Activated CD8-positive, alpha-beta T cell treated with anti-CD3 and anti-CD28 coated beads for 36 hours (primary cell): ENCODE data around the gene CLDN10. TPM values are rescaled to one million over a fixed set of nuclear protein-coding genes. Genes with fewer than 3 reads are reported as not detected.
"Not testable (repeated sequence)": the region's sequence is repeated elsewhere in the genome, so short reads cannot be mapped to it uniquely, and the experiment has no call there.

Experiments used
- ATAC-seq: fragments of 200-7000 bp; cut with Tn5 transposase; one replicate; pipeline ENCODE4 v1.10.0; 2021; ENCODE audit warnings: mild to moderate bottlenecking, moderate library complexity
- CTCF ChIA-PET: fragments of 350-600 bp; sonication (Branson Sonifier 250); formaldehyde crosslinking; loops from one replicate; lab custom pipeline; 2021; ENCODE audit warnings: antibody characterized with exemption; lab: Charles Lee
- POLR2A ChIA-PET: fragments of 350-600 bp; sonication (Branson Sonifier 250); formaldehyde crosslinking; loops from one replicate; lab custom pipeline; 2021; ENCODE audit warnings: antibody characterized with exemption; lab: Charles Lee
- DNase-seq: peaks from one replicate; pipeline ENCODE4 v3.0.0-alpha.2; 2020
- H3K27ac Mint-ChIP-seq: one replicate; pipeline ENCODE4 v1.8.0; 2021; ENCODE audit warnings: mild to moderate bottlenecking, mixed read lengths
- H3K27me3 Mint-ChIP-seq: one replicate; pipeline ENCODE4 v1.8.0; 2021; ENCODE audit warnings: mixed read lengths
- H3K36me3 Mint-ChIP-seq: one replicate; pipeline ENCODE4 v1.8.0; 2021; ENCODE audit warnings: low read depth, mixed read lengths
- H3K4me1 Mint-ChIP-seq: one replicate; pipeline ENCODE4 v1.8.0; 2021; ENCODE audit warnings: low read depth, mixed read lengths
- H3K4me3 Mint-ChIP-seq: one replicate; pipeline ENCODE4 v1.8.0; 2021; ENCODE audit warnings: mild to moderate bottlenecking, moderate library complexity, mixed read lengths
- H3K9me3 Mint-ChIP-seq: one replicate; pipeline ENCODE4 v1.8.0; 2021; ENCODE audit warnings: mixed read lengths
- intact Hi-C: fragments of 100-400 bp; cut with micrococcal nuclease; formaldehyde crosslinking; loops from one replicate; pipeline ENCODE4 v1.10.0; 2022
- total RNA-seq, 2 experiments: library from RNA; stranded (reverse); gene quantifications; one replicate each; pipeline ENCODE4 v1.2.3, GENCODE V29; 2021
- TF ChIP-seq, protein P1 (sequence below): fragments of 200-600 bp; IDR thresholded peaks from one replicate; pipeline ENCODE4 v1.8.0; 2022; ENCODE audit warnings: antibody characterized with exemption, mild to moderate bottlenecking

CLDN10 gene
- total RNA-seq, 2 experiments from 2014 or later, result not detected

DNA sequence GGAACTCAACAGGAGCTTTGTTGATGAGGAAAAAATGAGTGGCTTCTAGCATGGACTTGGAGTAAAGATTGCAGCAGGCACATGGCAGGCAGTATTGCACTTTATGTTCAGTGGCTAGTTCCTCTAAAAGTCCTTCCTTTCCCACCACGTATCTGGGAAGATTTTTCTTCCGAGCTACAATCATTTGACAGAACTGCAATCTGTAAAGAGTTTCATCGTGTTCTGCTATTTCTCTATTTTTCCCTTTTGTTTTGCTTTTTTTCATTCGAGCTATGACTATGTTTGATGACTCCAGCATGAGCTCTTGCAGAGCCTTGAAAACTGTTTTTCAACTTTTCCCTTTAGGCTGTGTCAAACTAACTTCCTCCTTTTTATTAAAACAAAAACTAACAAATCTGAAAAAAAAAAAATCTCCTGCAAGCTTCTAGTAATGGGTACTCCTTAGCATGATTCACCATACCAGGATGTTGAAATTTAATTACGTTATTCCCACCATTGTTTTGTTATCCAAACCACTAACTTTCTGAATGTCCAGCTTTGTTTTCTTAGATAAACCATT lies 12.3 kb downstream of the CLDN10 start:
- POLR2A ChIA-PET, result no interaction called here
- Mint-ChIP-seq H3K4me3 (no peak overlapping the region), H3K27me3 (peaks cover 9% of the 10 kb centered on the region), H3K9me3 (no peaks in the 10 kb centered on the region), H3K36me3 (no peaks in the 10 kb centered on the region), H3K4me1 (no peaks in the 10 kb centered on the region), H3K27ac (no peak overlapping the region)
- intact Hi-C loops, result no loop called here
- CTCF ChIA-PET, result interaction anchor here (0.6 to 1.7 kb wide), 4 partner anchors 93 to 1891 kb away, joined by 3 to 4 read pairs (median 3); no protein-coding TSS in a partner anchor
- ATAC-seq, result no peak
- TF ChIP-seq, protein P1, sequence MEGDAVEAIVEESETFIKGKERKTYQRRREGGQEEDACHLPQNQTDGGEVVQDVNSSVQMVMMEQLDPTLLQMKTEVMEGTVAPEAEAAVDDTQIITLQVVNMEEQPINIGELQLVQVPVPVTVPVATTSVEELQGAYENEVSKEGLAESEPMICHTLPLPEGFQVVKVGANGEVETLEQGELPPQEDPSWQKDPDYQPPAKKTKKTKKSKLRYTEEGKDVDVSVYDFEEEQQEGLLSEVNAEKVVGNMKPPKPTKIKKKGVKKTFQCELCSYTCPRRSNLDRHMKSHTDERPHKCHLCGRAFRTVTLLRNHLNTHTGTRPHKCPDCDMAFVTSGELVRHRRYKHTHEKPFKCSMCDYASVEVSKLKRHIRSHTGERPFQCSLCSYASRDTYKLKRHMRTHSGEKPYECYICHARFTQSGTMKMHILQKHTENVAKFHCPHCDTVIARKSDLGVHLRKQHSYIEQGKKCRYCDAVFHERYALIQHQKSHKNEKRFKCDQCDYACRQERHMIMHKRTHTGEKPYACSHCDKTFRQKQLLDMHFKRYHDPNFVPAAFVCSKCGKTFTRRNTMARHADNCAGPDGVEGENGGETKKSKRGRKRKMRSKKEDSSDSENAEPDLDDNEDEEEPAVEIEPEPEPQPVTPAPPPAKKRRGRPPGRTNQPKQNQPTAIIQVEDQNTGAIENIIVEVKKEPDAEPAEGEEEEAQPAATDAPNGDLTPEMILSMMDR, result no peak
- no peak for DNase-seq

DNA sequence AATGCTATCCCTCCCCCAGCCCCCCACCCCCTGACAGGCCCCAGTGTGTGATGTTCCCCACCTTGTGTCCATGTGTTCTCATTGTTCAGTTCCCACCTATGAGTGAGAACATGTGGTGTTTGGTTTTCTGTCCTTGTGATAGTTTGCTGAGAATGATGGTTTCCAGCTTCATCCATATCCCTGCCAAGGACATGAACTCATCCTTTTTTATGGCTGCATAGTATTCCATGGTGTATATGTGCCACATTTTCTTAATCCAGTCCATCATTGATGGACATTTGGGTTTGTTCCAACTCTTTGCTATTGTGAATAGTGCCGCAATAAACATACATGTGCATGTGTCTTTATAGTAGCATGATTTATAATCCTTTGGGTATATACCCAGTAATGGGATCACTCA lies 13.2 kb downstream of the CLDN10 start:
- H3K4me3 Mint-ChIP-seq, DNase-seq, ATAC-seq, H3K4me1 Mint-ChIP-seq, POLR2A ChIA-PET, CTCF ChIA-PET, intact Hi-C loops, H3K9me3 Mint-ChIP-seq, H3K36me3 Mint-ChIP-seq, H3K27ac Mint-ChIP-seq: not testable (repeated sequence)
- peaks cover 10% of the 10 kb centered on the region for H3K27me3 Mint-ChIP-seq

DNA sequence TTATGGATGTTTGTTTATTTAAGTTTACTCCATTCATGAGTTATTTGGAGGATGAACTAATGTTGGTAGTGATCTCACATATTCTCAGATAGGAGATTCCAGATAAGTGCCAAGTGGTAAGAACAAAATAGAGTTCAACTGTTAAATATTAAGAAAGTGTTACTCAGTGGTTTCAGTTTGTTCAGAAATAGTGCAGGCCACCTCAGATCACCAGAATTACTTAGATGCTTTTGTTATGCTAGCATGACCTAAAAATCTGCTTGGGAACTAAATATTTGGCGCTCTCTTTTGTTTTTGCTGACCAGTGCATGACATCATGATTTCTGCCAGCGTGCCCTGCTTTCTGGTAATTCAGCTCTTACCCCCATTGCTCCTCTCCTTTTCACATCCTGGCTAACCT lies 15.6 kb downstream of the CLDN10 start:
- H3K27me3 Mint-ChIP-seq, result peaks cover 10% of the 10 kb centered on the region
- CTCF ChIA-PET, result interaction anchor here (1.2 kb wide), 1 partner anchor 31 kb away, joined by 3 read pairs; no protein-coding TSS in a partner anchor
- H3K9me3 Mint-ChIP-seq, result no peaks in the 10 kb centered on the region
- H3K36me3 Mint-ChIP-seq, result no peaks in the 10 kb centered on the region
- no peak for ATAC-seq
- DNase-seq, result no peak
- H3K4me3 Mint-ChIP-seq, result no peak overlapping the region
- TF ChIP-seq, protein P1, result no peak
- intact Hi-C loops, result no loop called here
- POLR2A ChIA-PET, result no interaction called here
- no peak overlapping the region for H3K27ac Mint-ChIP-seq
- no peaks in the 10 kb centered on the region for H3K4me1 Mint-ChIP-seq

DNA sequence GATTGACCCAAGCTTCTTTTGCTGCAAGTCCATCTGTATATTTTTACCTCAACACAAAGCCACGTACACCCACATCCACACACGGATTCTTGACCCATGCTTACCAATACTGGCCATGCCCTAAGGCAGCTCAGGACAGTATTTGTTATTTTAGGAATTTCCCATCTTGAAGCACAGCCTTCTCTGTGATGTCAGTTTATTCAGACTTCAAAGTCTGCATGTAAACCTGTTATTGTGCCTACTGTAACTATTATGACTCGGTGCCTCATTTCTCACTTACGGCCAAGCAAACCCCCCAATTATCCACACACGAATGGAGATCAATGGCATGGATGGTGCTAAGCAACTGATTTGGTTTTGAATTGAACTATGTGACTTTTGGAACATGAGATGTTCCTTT lies 17.5 kb downstream of the CLDN10 start:
- no peaks in the 10 kb centered on the region for H3K4me1 Mint-ChIP-seq
- ATAC-seq, result no peak
- DNase-seq, result no peak
- no peaks in the 10 kb centered on the region for H3K9me3 Mint-ChIP-seq
- ChIA-PET POLR2A (no interaction called here), CTCF (no interaction called here)
- H3K27me3 Mint-ChIP-seq, result peaks cover 9% of the 10 kb centered on the region
- H3K4me3 Mint-ChIP-seq, result no peak overlapping the region
- H3K27ac Mint-ChIP-seq, result no peak overlapping the region
- intact Hi-C loops, result no loop called here
- TF ChIP-seq, protein P1, result no peak
- no peaks in the 10 kb centered on the region for H3K36me3 Mint-ChIP-seq

DNA sequence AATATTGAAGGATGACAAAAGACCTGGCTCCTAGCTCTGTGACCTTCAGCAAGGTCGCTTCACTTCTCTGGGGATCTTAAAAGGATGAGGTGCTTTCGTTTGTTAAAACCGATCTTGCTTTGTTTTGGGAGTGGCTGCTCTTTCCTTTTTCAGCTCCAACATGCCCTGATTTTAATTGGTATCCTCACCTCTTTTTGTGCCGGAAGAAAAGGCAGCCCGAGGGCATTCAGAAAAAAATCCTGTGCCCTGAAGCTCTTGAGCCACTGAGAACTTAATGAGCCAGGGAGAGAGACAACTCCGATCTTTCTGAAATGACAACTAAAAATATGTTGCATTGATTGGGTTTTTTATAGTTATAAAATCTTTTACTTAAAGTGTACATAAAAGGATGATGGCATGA lies 19.4 kb downstream of the CLDN10 start:
- Mint-ChIP-seq H3K36me3 (no peaks in the 10 kb centered on the region), H3K4me3 (no peak overlapping the region), H3K27me3 (peaks cover 9% of the 10 kb centered on the region), H3K27ac (no peak overlapping the region), H3K4me1 (no peaks in the 10 kb centered on the region), H3K9me3 (no peaks in the 10 kb centered on the region)
- intact Hi-C loops, result no loop called here
- CTCF ChIA-PET, result interaction anchor here (1.5 kb wide), 1 partner anchor 262 kb away, joined by 5 read pairs; no protein-coding TSS in a partner anchor
- DNase-seq (no peak), ATAC-seq (no peak)
- POLR2A ChIA-PET, result no interaction called here
- TF ChIP-seq, protein P1, result no peak
